Anterior cingulate cortex (tissue), 58 donors: Measurements from ENCODE around the gene CRISP2.
"Not testable (repeated sequence)": the region's sequence is repeated elsewhere in the genome, so short reads cannot be mapped to it uniquely, and the experiment has no call there.

Source experiments
- DNase-seq, 58 donors: peaks; one replicate each; lab custom pipeline; 2025; lab: John Stamatoyannopoulos, UW

Gene CRISP2, protein sequence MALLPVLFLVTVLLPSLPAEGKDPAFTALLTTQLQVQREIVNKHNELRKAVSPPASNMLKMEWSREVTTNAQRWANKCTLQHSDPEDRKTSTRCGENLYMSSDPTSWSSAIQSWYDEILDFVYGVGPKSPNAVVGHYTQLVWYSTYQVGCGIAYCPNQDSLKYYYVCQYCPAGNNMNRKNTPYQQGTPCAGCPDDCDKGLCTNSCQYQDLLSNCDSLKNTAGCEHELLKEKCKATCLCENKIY

DNA sequence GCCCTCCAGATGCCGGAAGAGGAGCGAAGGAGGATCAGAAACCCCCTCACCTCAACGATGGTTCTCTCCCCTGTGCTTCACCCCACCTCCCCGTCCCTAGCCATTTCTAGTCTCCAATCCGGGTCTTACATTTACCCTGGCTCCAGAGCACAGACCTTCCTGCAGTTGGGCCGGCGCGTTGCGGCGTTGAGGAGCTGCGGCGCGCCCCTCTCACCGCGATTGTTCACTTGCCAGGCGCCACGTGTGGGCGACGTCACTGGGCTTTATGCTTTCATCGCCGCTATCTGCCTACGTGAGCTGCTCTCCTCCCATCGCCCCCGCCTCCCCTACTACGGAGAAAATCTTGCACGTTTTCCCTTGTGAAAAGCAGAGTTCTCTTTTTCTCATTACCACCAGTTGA is at the start of gene CRISP2:
TSS of gene CRISP2 (minus strand) at position 198 of the 400 bp plus-strand sequence. CDS start 4,347 bp downstream, outside the sequence.
- DNase-seq: no peak

DNA sequence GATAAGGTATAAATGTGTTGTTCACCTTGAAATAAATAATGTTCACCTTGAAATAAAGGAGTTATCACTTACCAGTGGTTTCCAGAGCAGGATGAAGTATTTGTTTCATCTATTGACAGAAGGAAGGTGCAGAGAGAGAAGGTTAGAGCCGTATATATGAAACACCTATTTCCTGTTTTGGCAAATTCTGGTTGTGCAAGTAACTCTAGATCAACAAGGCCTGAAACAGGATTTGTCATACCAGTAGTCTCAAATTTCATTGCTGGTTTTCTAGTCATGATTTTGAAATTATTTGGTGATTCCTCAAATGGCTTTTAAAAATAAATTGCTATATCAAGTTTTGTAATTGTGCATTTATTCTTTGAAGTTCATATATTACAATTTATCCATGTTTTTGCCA is 30.9 kb upstream of the CRISP2 start, which contains the start of gene CRISP3:
TSS of gene CRISP3 (minus strand) at position 130 of the 400 bp plus-strand sequence. CDS start at position 109, 21 bp downstream.
- no peak for DNase-seq

DNA sequence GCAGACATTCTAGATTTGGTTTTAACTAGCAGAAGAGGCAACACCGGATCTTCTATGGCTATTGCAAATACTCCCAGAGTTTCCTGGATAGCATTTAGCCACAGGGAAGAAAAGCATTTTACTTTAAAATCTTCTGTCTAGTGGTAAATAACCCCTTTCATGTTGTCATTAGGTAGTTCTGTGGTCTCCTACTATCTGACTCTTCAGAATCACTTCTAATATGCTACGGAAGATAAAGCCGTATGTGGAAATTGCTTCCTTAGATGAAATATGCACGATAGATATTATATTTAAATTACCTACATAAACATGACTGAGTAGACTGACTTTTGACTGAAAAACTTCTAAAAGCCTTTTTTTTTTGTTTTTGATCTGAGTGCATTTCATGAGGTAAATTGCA is 30.1 kb upstream of the CRISP2 start:
- DNase-seq: no peak

DNA sequence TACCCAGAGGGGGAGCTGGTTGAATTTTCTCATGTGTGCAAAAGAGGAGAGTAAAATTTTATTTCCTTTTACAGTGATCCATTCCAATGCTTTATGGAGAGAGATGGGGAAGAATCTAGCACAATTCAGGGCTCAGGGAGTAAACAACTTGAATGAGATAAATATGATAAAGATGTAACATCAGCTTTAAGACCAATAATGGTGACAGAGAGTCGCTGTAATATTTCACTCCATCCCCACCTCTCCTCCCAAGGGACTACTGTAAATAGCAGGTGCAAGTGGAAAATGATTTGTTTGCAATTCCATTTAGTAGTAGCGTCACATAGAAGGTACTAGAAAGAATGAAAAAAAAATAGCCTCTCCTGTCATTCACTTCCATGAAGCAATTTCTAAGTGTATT is 26.1 kb upstream of the CRISP2 start:
- DNase-seq: no peak

DNA sequence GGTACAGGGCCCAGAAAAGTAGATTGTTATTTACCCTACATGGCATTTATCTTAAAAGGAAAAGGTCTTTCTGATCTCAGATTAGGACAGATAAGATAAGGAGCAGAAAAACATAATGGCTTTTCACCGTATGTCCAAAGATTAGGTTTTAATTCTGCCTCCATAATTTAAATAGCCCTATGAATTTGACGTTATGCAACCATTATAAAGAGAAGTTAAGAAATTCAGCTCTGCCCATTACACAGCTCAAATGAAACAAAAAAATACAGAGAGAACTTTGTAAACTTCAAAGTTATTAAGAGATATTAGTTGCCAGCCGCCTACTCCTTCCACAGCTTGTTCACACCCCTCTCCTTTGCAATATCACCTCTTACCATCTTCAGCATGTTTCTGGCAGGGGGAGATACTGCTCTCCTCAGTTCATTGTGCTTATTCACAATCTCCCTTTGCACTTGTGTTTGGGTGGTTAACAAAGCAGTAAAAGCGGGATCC is 22.7 kb upstream of the CRISP2 start:
- no peak for DNase-seq

DNA sequence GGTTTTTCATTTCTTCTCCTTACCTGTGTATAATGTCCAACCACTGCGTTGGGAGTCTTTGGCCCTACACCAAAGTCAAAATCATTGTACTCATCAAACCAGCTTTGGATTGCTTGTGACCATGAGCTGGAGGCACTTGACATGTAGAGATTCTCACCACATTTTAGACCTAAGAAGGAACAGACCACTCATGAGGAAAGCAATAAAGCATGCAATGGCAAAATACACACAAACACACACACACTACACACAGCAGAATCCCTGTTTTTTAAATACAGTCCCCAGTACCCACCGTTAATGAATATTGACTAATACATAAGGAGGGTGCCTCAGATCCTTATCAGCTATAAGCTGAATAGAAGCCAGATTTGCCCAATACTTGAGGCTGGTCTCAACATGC is 20.3 kb upstream of the CRISP2 start:
- no peak for DNase-seq

DNA sequence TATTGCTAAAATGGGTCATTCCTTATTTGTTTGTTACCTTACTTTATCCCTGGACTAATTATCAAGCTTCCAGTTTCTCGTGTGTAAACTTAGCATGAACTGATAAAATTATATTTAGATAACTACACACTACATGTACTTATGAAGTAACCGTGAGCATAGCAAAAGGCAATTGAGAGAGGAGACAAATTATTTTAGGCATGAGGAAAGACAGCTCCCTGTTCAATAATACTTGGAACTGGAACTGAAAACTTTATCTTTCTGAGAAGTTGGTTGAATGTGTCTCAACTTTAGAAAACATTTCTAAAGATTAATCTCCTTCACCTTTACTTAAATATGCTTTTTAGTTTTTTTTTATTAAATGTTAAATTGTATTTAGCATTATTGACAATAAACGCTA is 19.4 kb upstream of the CRISP2 start:
- DNase-seq: no peak

DNA sequence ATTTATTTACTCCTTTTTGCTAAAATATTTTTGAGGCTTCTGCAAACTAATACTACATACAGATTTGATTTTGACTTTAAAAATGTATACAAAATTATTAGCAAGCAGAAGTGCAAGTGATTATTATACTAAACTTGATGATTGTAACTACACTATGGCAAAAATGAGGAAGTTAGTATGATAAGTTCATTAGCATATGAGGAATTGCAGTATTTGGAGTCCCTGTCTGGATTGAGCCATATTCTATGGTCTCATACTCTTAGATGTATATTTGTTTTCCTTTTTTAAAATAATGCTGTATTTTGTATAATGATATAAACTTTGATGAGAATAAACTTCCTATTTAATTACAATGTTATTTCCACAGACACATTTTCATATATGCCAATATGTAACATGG is 16.9 kb upstream of the CRISP2 start:
- no peak for DNase-seq

DNA sequence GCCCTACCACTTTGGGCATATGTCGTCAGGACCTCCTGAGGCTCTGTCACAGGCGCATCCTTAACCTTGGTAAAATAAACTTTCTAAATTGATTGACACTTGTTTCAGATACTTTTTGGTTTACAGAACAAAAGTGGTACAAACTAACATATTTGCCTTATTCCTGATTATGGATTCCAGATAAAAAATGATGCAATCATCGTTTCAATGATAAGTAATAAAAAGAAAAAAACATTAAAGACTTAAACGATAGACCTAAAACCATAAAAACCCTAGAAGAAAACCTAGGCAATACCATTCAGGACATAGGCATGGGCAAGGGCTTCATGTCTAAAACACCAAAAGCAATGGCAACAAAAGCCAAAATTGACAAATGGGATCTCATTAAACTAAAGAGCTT is 10.6 kb upstream of the CRISP2 start:
- DNase-seq: not testable (repeated sequence)

DNA sequence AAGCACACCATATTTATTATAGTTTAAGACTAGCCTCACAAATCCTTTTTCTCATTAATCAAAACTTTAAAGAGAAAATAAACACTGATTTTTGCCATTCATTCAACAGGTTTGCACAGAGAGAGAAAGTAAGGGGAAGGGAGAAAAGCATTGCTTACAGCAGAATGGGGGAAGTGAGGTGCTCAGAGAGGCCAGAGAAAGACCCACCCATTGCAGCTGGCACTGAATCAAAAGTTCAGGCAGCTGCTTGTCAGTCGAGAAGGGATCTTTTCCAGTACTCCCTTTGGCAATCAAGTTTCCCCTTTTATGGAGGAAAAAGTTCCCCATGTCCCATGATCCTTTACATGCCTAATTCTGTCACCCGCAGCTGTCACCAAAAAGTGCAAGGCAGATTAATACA is 8.0 kb upstream of the CRISP2 start:
- no peak for DNase-seq

DNA sequence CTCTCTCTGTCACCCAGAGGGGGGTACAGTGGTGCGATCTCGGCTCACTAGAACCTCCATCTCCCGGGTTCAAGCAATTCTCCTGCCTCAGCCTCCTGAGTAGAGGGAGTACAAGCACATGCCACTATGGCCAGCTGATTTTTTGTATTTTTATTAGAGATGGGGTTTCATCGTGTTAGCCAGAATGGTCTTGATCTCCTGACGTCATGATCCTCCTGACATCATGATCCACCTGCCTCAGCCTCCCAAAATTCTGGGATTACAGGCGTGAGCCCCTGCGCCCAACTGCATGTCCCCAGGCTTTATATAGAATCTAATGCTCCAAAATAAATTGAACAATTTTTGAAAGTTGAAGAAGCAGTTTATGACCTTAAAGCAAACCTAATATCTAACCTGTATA is 7.0 kb upstream of the CRISP2 start:
- no peak for DNase-seq

DNA sequence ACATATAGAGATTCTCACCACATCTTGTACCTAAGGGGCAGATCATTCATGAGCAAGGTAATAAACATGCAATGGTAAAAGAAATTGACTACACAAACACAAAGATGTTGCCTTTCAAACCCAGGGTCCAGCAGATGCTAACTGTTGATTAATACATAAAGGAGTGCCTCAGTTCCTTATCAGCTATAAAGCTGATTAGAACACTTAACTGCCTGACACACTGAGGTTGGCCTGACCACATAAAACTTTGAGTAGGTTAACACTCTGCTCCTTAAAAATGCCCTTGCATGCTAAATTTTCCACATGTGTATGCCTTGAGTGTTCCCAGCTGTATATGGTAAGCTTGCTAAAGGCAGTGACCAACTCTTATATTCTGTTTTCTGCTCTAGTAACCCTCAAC is 14.9 kb downstream of the CRISP2 start:
- no peak for DNase-seq

DNA sequence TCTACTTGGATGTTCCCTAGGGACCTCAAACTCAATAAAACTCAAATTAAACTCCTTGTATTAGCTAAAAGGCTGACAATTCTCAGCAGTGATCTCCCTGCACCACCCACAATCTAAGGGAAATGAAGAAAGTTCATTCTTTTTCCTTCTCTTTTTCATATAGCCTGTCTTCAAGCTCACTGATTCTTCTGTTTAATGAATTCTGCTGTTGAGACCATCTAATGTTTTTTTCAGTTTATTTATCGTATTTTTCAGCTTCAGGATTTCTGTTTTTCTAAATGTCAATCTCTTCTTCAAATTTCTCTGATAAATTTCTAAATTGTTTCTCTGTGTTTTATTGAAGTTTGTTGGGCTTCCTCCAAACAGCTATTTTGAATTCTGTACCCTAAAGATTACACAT is 19.8 kb downstream of the CRISP2 start:
- no peak for DNase-seq

DNA sequence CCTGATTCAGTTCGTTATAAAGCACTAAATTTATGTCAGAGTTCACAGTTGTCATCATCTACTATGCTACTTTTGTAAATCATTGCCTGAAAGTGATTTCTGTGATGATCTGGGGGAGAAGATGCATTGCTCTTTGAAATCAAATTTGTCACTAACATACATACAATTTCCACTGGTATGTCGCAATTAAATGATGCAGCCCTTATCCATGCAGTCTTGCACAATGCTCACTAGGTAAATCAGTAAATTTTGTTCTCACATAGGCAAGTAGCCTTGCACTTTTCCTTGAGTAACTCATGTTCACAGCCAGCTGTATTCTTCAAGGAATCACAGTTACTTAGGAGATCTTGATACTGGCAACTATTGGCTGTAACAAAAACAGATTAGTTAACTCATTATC is 20.8 kb downstream of the CRISP2 start:
- no peak for DNase-seq

DNA sequence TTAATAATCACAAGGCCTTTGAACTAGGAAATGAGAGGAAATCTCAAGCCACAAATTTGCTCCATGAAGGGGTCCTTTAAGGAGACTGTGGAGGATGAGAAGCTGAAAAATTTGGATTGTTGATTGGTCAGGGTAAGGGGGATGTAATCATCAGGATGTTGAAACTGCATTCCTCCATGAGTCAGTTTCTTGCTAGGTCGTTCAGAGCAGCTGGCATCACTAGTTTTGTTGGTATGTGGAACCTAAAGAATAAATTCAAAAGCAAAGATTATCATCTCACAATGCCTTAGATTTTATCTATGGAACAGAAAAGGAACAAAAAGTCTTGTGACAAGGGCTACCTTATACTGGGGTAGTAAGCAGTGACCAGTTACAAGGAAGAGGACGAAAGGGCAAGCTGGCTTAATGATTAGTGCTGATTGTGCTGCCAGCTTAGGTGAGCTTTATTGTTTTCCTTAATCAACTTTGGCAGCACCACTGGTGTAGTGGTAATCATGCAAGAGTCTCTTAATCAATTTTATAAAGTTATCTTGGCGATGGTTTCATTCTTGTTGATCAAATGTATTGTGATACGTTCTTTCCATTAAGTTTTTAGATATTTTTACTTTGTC is 36.6 kb downstream of the CRISP2 start:
- DNase-seq: no peak

DNA sequence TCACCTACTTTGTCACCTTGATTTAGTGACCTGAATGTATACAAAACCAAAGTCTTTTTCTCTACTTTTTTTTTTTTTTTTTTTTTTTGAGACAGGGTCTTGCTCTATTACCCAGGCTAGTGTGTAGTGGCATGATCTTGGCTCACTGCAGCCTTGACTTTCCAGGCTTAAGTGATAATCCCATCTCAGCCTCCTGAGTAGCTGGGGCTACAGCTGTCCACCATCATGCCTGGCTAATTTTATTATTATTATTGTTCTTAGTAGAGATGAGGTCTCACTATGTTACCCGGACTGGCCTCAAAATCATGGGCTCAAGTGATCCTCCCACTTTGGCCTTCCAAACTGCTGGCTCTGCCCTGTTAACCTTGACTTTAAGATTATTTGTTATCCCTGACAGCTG is 37.5 kb downstream of the CRISP2 start:
- no peak for DNase-seq

DNA sequence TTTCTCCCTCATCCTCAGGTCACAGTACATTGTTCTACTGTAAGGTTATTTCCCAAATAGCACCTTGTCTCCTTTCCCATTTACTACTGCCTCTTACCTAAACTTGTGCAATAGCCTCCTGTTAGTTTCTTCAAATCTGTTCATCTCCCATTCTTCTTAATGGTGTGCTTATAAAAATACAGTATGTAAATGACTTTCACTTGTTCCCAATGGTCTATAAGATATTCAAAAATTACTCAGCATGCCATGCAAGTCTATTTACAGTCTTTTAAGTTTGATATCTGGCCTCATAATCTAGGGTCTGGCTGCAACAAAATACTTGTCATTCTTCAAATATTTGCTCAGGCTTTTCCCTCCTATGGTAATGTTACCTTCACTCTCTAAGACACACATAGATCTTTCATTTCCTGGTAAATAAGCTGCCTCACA is 45.2 kb downstream of the CRISP2 start:
- DNase-seq: no peak

DNA sequence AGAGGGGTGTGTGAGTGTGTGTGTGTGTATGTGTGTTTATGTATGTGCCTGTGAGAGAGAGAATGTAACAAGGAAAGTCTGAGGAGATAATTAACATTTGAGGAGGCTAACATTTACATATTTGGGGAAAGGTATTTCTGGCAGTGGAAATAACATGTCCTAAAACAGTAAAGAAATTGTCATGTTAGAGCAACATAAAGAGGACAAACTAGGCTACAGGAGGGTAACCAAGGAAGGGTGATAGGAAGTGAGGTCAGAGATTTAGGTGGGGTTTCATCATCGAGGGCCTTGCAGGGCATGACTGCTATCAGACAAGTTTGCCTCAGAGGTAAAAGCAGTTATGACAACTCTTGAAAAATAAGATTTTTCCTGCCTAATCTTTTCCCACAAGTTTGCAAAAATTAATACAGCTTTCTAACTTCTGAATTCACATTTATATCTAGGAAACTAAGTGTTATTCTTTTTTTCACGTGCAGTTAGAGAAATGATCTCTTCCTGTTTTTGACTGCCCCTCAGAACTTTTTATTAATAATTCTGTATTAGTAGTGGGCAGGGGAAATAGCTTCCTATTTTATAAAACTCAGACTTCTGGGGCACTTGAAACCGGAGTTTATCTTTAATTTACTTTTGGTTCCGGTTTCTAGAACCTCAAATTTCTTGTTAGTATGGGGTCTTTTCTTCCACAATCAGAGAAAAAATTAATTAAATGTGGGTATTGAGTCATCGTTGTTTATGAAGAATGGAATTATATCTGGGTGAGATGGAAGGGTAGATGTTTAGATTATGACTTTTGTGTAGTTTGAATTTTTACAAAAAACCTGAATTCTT is 46.2 kb downstream of the CRISP2 start:
- DNase-seq: no peak

DNA sequence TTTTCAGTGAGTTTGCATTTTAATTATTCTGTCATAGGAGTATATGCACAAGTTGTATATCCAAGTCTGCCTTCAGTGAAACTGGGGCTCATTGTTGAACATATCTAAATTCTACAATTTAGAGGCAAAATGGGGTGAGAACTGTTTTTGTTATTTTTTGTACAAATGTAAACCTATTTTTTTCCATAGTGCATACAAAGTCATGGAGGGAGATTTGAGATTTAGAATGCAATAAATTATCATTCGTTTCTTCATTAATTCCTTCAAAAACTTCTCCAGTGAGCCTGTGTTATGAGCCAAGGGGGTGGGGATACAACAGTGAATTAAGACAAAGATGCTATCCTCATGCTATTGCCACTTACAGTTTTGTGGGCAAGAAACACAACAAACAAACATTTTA is 46.9 kb downstream of the CRISP2 start:
- DNase-seq: no peak

DNA sequence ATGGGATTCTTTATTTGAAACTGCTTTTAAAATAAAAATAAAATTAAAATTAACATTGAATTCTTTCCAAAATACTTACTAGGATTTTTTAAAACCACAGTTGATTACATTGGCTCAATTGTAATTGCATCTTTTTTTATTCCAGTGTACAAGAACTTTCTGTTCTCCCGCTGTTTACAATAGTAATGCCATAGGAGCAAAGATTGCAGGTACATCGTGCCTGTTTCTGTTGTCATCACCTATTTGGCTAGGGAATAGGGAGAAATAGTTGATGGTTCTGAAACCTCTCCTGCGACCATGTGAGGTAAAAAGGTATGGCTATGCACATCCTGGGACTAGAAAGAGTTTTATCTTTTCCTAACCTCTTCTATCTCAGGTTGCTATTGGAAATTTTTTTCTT is 48.5 kb downstream of the CRISP2 start:
- DNase-seq: no peak

DNA sequence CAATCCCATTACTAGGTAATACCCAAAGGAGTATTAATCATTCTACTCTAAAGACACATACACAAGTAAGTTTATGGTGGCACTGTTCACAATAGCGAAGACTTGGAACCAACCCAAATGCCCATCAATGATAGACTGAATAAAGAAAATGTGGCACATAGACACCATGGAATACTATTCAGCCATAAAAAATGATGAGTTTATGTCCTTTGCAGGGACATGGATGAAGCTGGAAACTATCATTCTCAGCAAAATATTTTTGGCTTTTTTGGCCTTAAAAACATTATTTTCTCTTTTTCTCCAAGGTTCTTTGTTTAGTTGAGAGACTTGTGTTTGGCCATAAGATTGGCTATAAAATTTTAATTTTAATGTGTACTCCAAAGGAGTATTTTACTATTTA is 49.3 kb downstream of the CRISP2 start:
- not testable (repeated sequence) for DNase-seq
